Cardiac fibroblast (primary cell): ENCODE data around the gene SLC6A20.

Source experiments
- DNase-seq, 2 donors: peaks; one replicate each; pipeline versions ENCODE4 v3.0.0 to v3.0.0-alpha.2; 2010; ENCODE audit warnings: low read depth in 2 of 2
- H3K4me3 ChIP-seq, 2 donors: replicated peaks in 1 of 2; 1 replicate in 1 of 2; 2 replicates in 1 of 2; pipeline ENCODE4 v1.5.1; 2011; ENCODE audit warnings: low read depth in 2 of 2, low read length in 2 of 2, mild to moderate bottlenecking in 2 of 2, moderate library complexity in 1 of 2
- CTCF ChIP-seq: IDR thresholded peaks from one replicate; pipeline ENCODE4 v1.5.1; 2011; ENCODE audit warnings: low read depth, mild to moderate bottlenecking, low read length, inconsistent platforms

The SLC6A20 gene

GRCh38 chr3:45816544-45816943, 20.2 kb upstream of the SLC6A20 start:
- TF ChIP-seq CTCF = no peak
- no peak overlapping the region for H3K4me3 ChIP-seq
- peak; percentile 11 to 43 for DNase-seq

GRCh38 chr3:45814322-45814721, 18.0 kb upstream of the SLC6A20 start:
- TF ChIP-seq CTCF = no peak
- H3K4me3 ChIP-seq = no peak overlapping the region
- no peak for DNase-seq

- DNase-seq = no peak
- no peak for TF ChIP-seq CTCF
- H3K4me3 ChIP-seq = no peak overlapping the region
Measured at GRCh38 chr3:45807681-45808540, 11.6 kb upstream of the SLC6A20 start.

DNA sequence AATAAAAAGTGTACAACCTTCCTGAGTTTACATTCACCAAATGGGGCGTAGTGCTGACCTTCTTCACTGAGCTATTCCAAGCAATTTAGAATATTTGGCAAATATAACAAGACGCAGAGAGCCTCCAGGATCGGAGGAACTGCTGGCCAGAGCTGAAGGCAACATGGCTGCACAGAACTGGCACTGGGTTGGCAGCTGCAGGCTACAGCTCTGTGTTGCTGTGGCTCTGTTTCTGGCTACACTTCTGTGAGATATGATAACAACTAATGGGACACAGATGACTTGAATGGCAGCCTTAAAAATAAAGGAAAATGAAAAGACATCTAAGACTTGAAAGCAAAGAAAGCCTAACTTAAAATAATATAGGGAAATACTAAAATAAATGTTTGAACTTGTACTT, 10.8 kb upstream of the SLC6A20 start:
- no peak for DNase-seq
- no peak overlapping the region for H3K4me3 ChIP-seq
- TF ChIP-seq CTCF = no peak

GRCh38 chr3:45806072-45806471, 9.7 kb upstream of the SLC6A20 start:
- H3K4me3 ChIP-seq = no peak overlapping the region
- no peak for TF ChIP-seq CTCF
- no peak for DNase-seq

- no peak for DNase-seq
- TF ChIP-seq CTCF = no peak
- no peak overlapping the region for H3K4me3 ChIP-seq
Measured at GRCh38 chr3:45803252-45803935, 7.1 kb upstream of the SLC6A20 start.
